ENCODE measurements around the gene GALNT13. TPM values are rescaled to one million over a fixed set of nuclear protein-coding genes. Genes with fewer than 3 reads are reported as not detected.

Gene GALNT13
- total and polyA plus RNA-seq, 2 donors (not counting 1 experiment from before 2014, with no cell fraction given): not detected

GRCh38 chr2:154259030-154259429, 387.3 kb downstream of the GALNT13 start:
- H3K4me1 Mint-ChIP-seq: no peaks in the 10 kb centered on the region
- Histone ChIP-seq H3K79me2 (ENCODE audit: control insufficient read depth, insufficient read depth, low read length) (no peaks in the 10 kb centered on the region), H3K4me2 (replicated peaks; ENCODE audit: low read depth, low read length, poor library complexity, severe bottlenecking) (no peak overlapping the region), H3K4me1 (ENCODE audit: control insufficient read depth in 2 of 2, insufficient read depth in 2 of 2, low read length in 2 of 2) (no peaks in the 10 kb centered on the region), H3K4me3 (ENCODE audit: control extremely low read depth in 1 of 5, extremely low read depth in 1 of 5, insufficient read depth in 1 of 5, low read depth in 2 of 5, low read length in 4 of 5) (no peak overlapping the region), H3K36me3 (replicated peaks in 1 of 2; ENCODE audit: control extremely low read depth in 1 of 2, control insufficient read depth in 1 of 2, extremely low read depth in 1 of 2, insufficient read depth in 2 of 2, low read length in 1 of 2) (no peaks in the 10 kb centered on the region), H4K20me1 (ENCODE audit: control insufficient read depth, insufficient read depth, low read length, poor library complexity, severe bottlenecking) (no peaks in the 10 kb centered on the region), H3K27me3 (replicated peaks in 1 of 4; ENCODE audit: control extremely low read depth in 1 of 4, control insufficient read depth in 3 of 4, insufficient read depth in 4 of 4, low read length in 3 of 4) (no peaks in the 10 kb centered on the region), H2AFZ (ENCODE audit: insufficient read depth, low read depth, low read length, poor library complexity, severe bottlenecking) (no peak overlapping the region), H3K27ac (ENCODE audit: low read length in 2 of 2) (no peak overlapping the region), H3K9me3 (ENCODE audit: control extremely low read depth in 1 of 3, control insufficient read depth in 2 of 3, insufficient read depth in 1 of 3, low read length in 2 of 3) (no peaks in the 10 kb centered on the region), H3K9ac (ENCODE audit: low read length) (no peak overlapping the region)
- H3K27ac Mint-ChIP-seq: no peak overlapping the region
- no peaks in the 10 kb centered on the region for H3K27me3 Mint-ChIP-seq
- DNase-seq (no peak), ATAC-seq (ENCODE audit: low read depth) (no peak)
- no CpG with 5 or more reads among the region's 1 CpG for WGBS (ENCODE audit: insufficient coverage)
- POLR2A ChIA-PET: no interaction called here
- H3K4me3 Mint-ChIP-seq: no peak overlapping the region
- TF ChIP-seq CTCF (IDR thresholded peaks at IDR 0.05) (no peak), EZH2 (IDR thresholded peaks at IDR 0.05; ENCODE audit: borderline replicate concordance, insufficient read depth, low read depth, low read length, poor library complexity, severe bottlenecking) (no peak)
- CTCF ChIA-PET: no interaction called here
- intact Hi-C loops (cut with micrococcal nuclease): no loop called here
- H3K9me3 Mint-ChIP-seq (ENCODE audit: insufficient read depth): no peaks in the 10 kb centered on the region

- H2AFZ ChIP-seq (ENCODE audit: insufficient read depth, low read depth, low read length, poor library complexity, severe bottlenecking): no peak overlapping the region
- no peaks in the 10 kb centered on the region for H4K20me1 ChIP-seq (ENCODE audit: control insufficient read depth, insufficient read depth, low read length, poor library complexity, severe bottlenecking)
- H3K9ac ChIP-seq (ENCODE audit: low read length): no peak overlapping the region
- no peaks in the 10 kb centered on the region for H3K4me1 ChIP-seq (ENCODE audit: control insufficient read depth in 2 of 2, insufficient read depth in 2 of 2, low read length in 2 of 2)
- no peaks in the 10 kb centered on the region for H3K27me3 Mint-ChIP-seq
- WGBS (ENCODE audit: insufficient coverage): 83% methylated on average over 1 of the region's 2 CpGs
- peaks cover 0 to 4% (median 0%) of the 10 kb centered on the region in 3 donors for H3K9me3 ChIP-seq (ENCODE audit: control extremely low read depth in 1 of 3, control insufficient read depth in 2 of 3, insufficient read depth in 1 of 3, low read length in 2 of 3)
- H3K27me3 ChIP-seq (replicated peaks in 1 of 4; ENCODE audit: control extremely low read depth in 1 of 4, control insufficient read depth in 3 of 4, insufficient read depth in 4 of 4, low read length in 3 of 4): no peaks in the 10 kb centered on the region
- POLR2A ChIA-PET: no interaction called here
- no peak overlapping the region for H3K27ac ChIP-seq (ENCODE audit: low read length in 2 of 2)
- H3K9me3 Mint-ChIP-seq (ENCODE audit: insufficient read depth): no peaks in the 10 kb centered on the region
- no peak for TF ChIP-seq CTCF (IDR thresholded peaks at IDR 0.05)
- TF ChIP-seq EZH2 (IDR thresholded peaks at IDR 0.05; ENCODE audit: borderline replicate concordance, insufficient read depth, low read depth, low read length, poor library complexity, severe bottlenecking): no peak
- no peaks in the 10 kb centered on the region for H3K4me1 Mint-ChIP-seq
- no peak overlapping the region for H3K27ac Mint-ChIP-seq
- no peak for ATAC-seq (ENCODE audit: low read depth)
- no peak overlapping the region for H3K4me3 ChIP-seq (ENCODE audit: control extremely low read depth in 1 of 5, extremely low read depth in 1 of 5, insufficient read depth in 1 of 5, low read depth in 2 of 5, low read length in 4 of 5)
- intact Hi-C loops (cut with micrococcal nuclease): no loop called here
- CTCF ChIA-PET: no interaction called here
- no peak overlapping the region for H3K4me2 ChIP-seq (replicated peaks; ENCODE audit: low read depth, low read length, poor library complexity, severe bottlenecking)
- H3K79me2 ChIP-seq (ENCODE audit: control insufficient read depth, insufficient read depth, low read length): no peaks in the 10 kb centered on the region
- DNase-seq: no peak
- H3K36me3 ChIP-seq (replicated peaks in 1 of 2; ENCODE audit: control extremely low read depth in 1 of 2, control insufficient read depth in 1 of 2, extremely low read depth in 1 of 2, insufficient read depth in 2 of 2, low read length in 1 of 2): no peaks in the 10 kb centered on the region
- H3K4me3 Mint-ChIP-seq: no peak overlapping the region
Observed at GRCh38 chr2:154261473-154262027, 389.8 kb downstream of the GALNT13 start.
